GM12878 (cell line): ENCODE measurements around the gene C3AR1. TPM values are rescaled to one million over a fixed set of nuclear protein-coding genes. Genes with fewer than 3 reads are reported as not detected.

ENCODE experiments used
- ATAC-seq: fragments of 200-7000 bp; cut with Tn5 transposase; 3 replicates; pipeline ENCODE4 v1.9.1; 2020; ENCODE audit warnings: mild to moderate bottlenecking, moderate library complexity
- BruUV-seq: library from RNA; stranded (reverse); fragments of 400-500 nt; replicated peaks from 2 replicates; lab custom pipeline; 2021; lab: Mats Ljungman, UMichigan
- CTCF ChIA-PET: fragments of 300-600 bp; sonication (Branson Sonifier 250); formaldehyde crosslinking; extraction: SDS; loops from one replicate; lab custom pipeline; 2021; ENCODE audit warnings: inconsistent platforms; lab: Yijun Ruan, JAX
- POLR2A ChIA-PET: fragments of 350-600 bp; formaldehyde crosslinking; extraction: SDS; loops from one replicate; lab custom pipeline; 2021; ENCODE audit warnings: inconsistent platforms; lab: Charles Lee
- RAD21 ChIA-PET: fragments of 300-600 bp; sonication (Branson Sonifier 250); formaldehyde crosslinking; loops from one replicate; lab custom pipeline; 2023; ENCODE audit warnings: antibody characterized with exemption; ENCODE audit not compliant: unreplicated experiment; lab: Charles Lee
- SMC1A ChIA-PET: fragments of 300-600 bp; sonication (Branson Sonifier 250); formaldehyde crosslinking; loops from one replicate; lab custom pipeline; 2023; ENCODE audit not compliant: unreplicated experiment, uncharacterized antibody; lab: Charles Lee
- DNase-seq: peaks from one replicate; pipeline ENCODE4 v3.0.0-alpha.2; 2011; ENCODE audit warnings: low read depth, low spot score
- FAIRE-seq: peaks from 3 replicates; lab custom pipeline; 2011; peaks lifted over from hg19 to GRCh38; lab: Jason Lieb, UNC
- H2AFZ ChIP-seq: 2 replicates; pipeline ENCODE4 v1.6.0; 2011; ENCODE audit warnings: low read depth, low read length, control low read depth; ENCODE audit not compliant: control insufficient read depth
- H3K27ac ChIP-seq: 2 replicates; pipeline ENCODE4 v1.5.1; 2011; ENCODE audit warnings: control low read depth; ENCODE audit not compliant: control insufficient read depth, insufficient read depth
- H3K27me3 ChIP-seq, 2 experiments: replicated peaks in 1 of 2; 2 replicates each; pipeline versions ENCODE4 v1.6.0 to v1.6.1; 2011; ENCODE audit warnings: low read length in 1 of 2; ENCODE audit not compliant: control insufficient read depth in 2 of 2, insufficient read depth in 2 of 2
- H3K36me3 ChIP-seq, 2 experiments: 2 replicates each; pipeline ENCODE4 v1.5.1; 2011; ENCODE audit warnings: low read length in 1 of 2; ENCODE audit not compliant: control insufficient read depth in 2 of 2, insufficient read depth in 2 of 2
- H3K4me1 ChIP-seq: 2 replicates; pipeline ENCODE4 v1.6.1; 2011; ENCODE audit warnings: mild to moderate bottlenecking, low read length, moderate library complexity, mixed read lengths; ENCODE audit not compliant: control insufficient read depth, insufficient read depth
- H3K4me2 ChIP-seq: 2 replicates; pipeline ENCODE4 v1.6.0; 2011; ENCODE audit warnings: control low read depth; ENCODE audit not compliant: control insufficient read depth, insufficient read depth
- H3K4me3 ChIP-seq: fragments of 200-600 bp; sonication (generic); 2 replicates; pipeline ENCODE4 v1.5.1; 2016
- H3K79me2 ChIP-seq: 2 replicates; pipeline ENCODE4 v1.6.0; 2011; ENCODE audit warnings: low read length; ENCODE audit not compliant: control insufficient read depth, insufficient read depth
- H3K9ac ChIP-seq: 2 replicates; pipeline ENCODE4 v1.8.0; 2011; ENCODE audit warnings: low read length, control low read depth, mixed read lengths; ENCODE audit not compliant: control insufficient read depth, insufficient read depth
- H3K9me3 ChIP-seq: replicated peaks from 3 replicates; pipeline ENCODE4 v1.5.1; 2011; ENCODE audit warnings: mild to moderate bottlenecking, low read length; ENCODE audit not compliant: control insufficient read depth, insufficient read depth
- H4K20me1 ChIP-seq: 2 replicates; pipeline ENCODE4 v1.6.0; 2011; ENCODE audit not compliant: control insufficient read depth, insufficient read depth
- ATF2 ChIP-seq: IDR thresholded peaks from 2 replicates; pipeline ENCODE4 v1.6.1; 2012; ENCODE audit warnings: low read length, inconsistent platforms
- BCL3 ChIP-seq: IDR thresholded peaks from 2 replicates; pipeline ENCODE4 v1.6.1; 2011; ENCODE audit warnings: borderline replicate concordance, low read depth, mild to moderate bottlenecking, moderate library complexity, low read length; ENCODE audit not compliant: insufficient read depth, poor library complexity, severe bottlenecking
- CHD4 ChIP-seq: fragments of 200-600 bp; sonication (generic); IDR thresholded peaks from 2 replicates; pipeline ENCODE4 v1.6.1; 2016; ENCODE audit warnings: mild to moderate bottlenecking
- CTCF ChIP-seq, 3 experiments: IDR thresholded peaks in 2 of 3; conservative IDR thresholded peaks in 1 of 3; 2 replicates each; pipeline ENCODE4 v1.5.1; 2011; ENCODE audit warnings: low read depth in 3 of 3, low read length in 3 of 3, mild to moderate bottlenecking in 3 of 3, control low read depth in 2 of 3, moderate library complexity in 2 of 3, inconsistent platforms in 1 of 3, mixed read lengths in 1 of 3; ENCODE audit not compliant: control insufficient read depth in 2 of 3, insufficient read depth in 1 of 3; ENCODE audit errors: extremely low read depth in 1 of 3
- E2F4 ChIP-seq: IDR thresholded peaks from 2 replicates; pipeline ENCODE4 v1.6.1; 2012; ENCODE audit warnings: low read depth, low read length, improper control_type of control experiment
- EZH2 ChIP-seq: IDR thresholded peaks from 2 replicates; pipeline ENCODE4 v1.6.1; 2012; ENCODE audit warnings: low read depth, mild to moderate bottlenecking, control low read depth, inconsistent platforms, low read length, borderline replicate concordance; ENCODE audit not compliant: control insufficient read depth
- FOXM1 ChIP-seq: IDR thresholded peaks from 2 replicates; pipeline ENCODE4 v1.6.1; 2012; ENCODE audit warnings: low read depth, mild to moderate bottlenecking, inconsistent platforms, low read length, moderate library complexity
- IRF3 ChIP-seq: fragments of 450-650 bp; IDR thresholded peaks from 2 replicates; pipeline ENCODE4 v1.6.1; 2014; ENCODE audit warnings: mild to moderate bottlenecking
- MTA2 ChIP-seq: fragments of 450-650 bp; IDR thresholded peaks from 2 replicates; pipeline ENCODE4 v1.6.1; 2016; ENCODE audit warnings: low read depth, mild to moderate bottlenecking, moderate library complexity
- NRF1 ChIP-seq: conservative IDR thresholded peaks from 2 replicates; pipeline ENCODE4 v1.6.1; 2011; ENCODE audit warnings: mild to moderate bottlenecking, low read depth, low read length, improper control_type of control experiment
- PAX5 ChIP-seq: IDR thresholded peaks from 2 replicates; pipeline ENCODE4 v1.6.1; 2011; ENCODE audit warnings: low read depth, low read length, borderline replicate concordance
- WGBS: methylation state at CpG from one replicate; pipeline ENCODE4 v1.1.6; 2016; ENCODE audit warnings: low lambda C conversion rate; ENCODE audit not compliant: insufficient replicate concordance, insufficient coverage; ENCODE audit errors: missing lambda C conversion rate; 5-methylcytosine and 5-hydroxymethylcytosine counted together
- in situ Hi-C: fragments of 300-500 bp; cut with MboI; formaldehyde crosslinking; loops from 9 replicates; pipeline ENCODE4 v1.14.3; 2018; ENCODE audit warnings: mixed read lengths
- intact Hi-C: fragments of 100-400 bp; cut with micrococcal nuclease; formaldehyde crosslinking; loops from one replicate; pipeline ENCODE4 v1.14.2; 2022; ENCODE audit not compliant: unreplicated experiment
- polyA plus RNA-seq, 11 experiments: library from polyadenylated mRNA; depleted of rRNA in 4 of 11; unstranded in 6 of 11; stranded (reverse) in 5 of 11; fragments of >200 nt; fragmentation: Nextera tagmentation in 4 of 11; fragmentation: Illumina TruSeq in 1 of 11; extraction: Ambion mirVana in 4 of 11; extraction: Trizol in 1 of 11; gene quantifications; 1 replicate in 1 of 11; 2 replicates in 10 of 11; pipeline versions ENCODE4 v1.2.1 to v1.2.3, GENCODE V29; 2011 to 2016; ENCODE audit warnings: inconsistent platforms in 2 of 11, missing spikeins in 2 of 11, low read depth in 1 of 11
- total RNA-seq, 4 experiments: library from RNA; depleted of rRNA in 3 of 4; stranded (reverse); fragments of >200 nt in 3 of 4; fragmentation: Illumina TruSeq in 1 of 4; extraction: Trizol in 1 of 4; gene quantifications; 2 replicates each; pipeline versions ENCODE4 v1.2.1 to v1.2.3, GENCODE V29; 2013 to 2021

Gene C3AR1
- total and polyA plus RNA-seq, 10 of the 15 experiments (the other 5 are each of a cell fraction or from before 2014, with no cell fraction given) = 0.08 to 0.42 (median 0.10) TPM; not detected in 5

- ChIA-PET RAD21 (no interaction called here), SMC1A (no interaction called here)
- Histone ChIP-seq H3K9ac (no peak overlapping the region), H4K20me1 (no peaks in the 10 kb centered on the region), H2AFZ (no peak overlapping the region), H3K4me3 (no peak overlapping the region)
- TF ChIP-seq ATF2 (no peak), E2F4 (no peak), NRF1 (no peak), FOXM1 (no peak), MTA2 (no peak), CTCF (IDR thresholded peaks at IDR 0.05 in 2 of 3, conservative IDR thresholded peaks at IDR 0.05 in 1 of 3; ENCODE audit: control insufficient read depth in 2 of 3, extremely low read depth in 1 of 3, insufficient read depth in 1 of 3, low read depth in 3 of 3, low read length in 3 of 3) (no peak), BCL3 (no peak), EZH2 (no peak), IRF3 (no peak), CHD4 (no peak), PAX5 (no peak)
- TF ChIP-seq, all 136 proteins: peak for 0
- DNase-seq = no peak
- H3K9me3 ChIP-seq = no peaks in the 10 kb centered on the region
- ATAC-seq = no peak
- in situ Hi-C loops = no loop called here
- H3K4me2 ChIP-seq = no peak overlapping the region
- peaks cover 2 to 25% of the 10 kb centered on the region in 2 experiments; a peak in 3 of 4 replicates for H3K36me3 ChIP-seq
- no peaks in the 10 kb centered on the region for H3K79me2 ChIP-seq
- no peak for FAIRE-seq
- intact Hi-C loops = no loop called here
- 100% methylated on average over 3 of the region's 3 CpGs for WGBS
- BruUV-seq = no TSS peak
- H3K27me3 ChIP-seq = no peaks in the 10 kb centered on the region
- CTCF ChIA-PET = interaction anchor here (1.5 to 1.6 kb wide), 2 partner anchors 10 to 138 kb away, joined by 3 to 6 read pairs; no protein-coding TSS in a partner anchor
- no peaks in the 10 kb centered on the region for H3K4me1 ChIP-seq
- no peak overlapping the region for H3K27ac ChIP-seq
- POLR2A ChIA-PET = no interaction called here
These were observed 33.1 kb upstream of the C3AR1 start for GRCh38 chr12:8099235-8099634.
